ENCODE results near the gene ANXA6.

GRCh38 chr5:151157426-151158286 is at the start of gene ANXA6:
- TF ChIP-seq POLR2A (IDR thresholded peaks at IDR 0.05), result peak; percentile 74 to 80
- TF ChIP-seq EP300 (IDR thresholded peaks at IDR 0.05), result no peak

All from gastroesophageal sphincter (tissue), 2 donors.